Myometrial cell (primary cell): Measurements from ENCODE around the gene TMEM147. TPM values are rescaled to one million over a fixed set of nuclear protein-coding genes. Genes with fewer than 3 reads are reported as not detected.

Source experiments
- total RNA-seq: library from RNA; depleted of rRNA; stranded (reverse); fragments of >200 nt; gene quantifications from 2 replicates; pipeline ENCODE4 v1.2.3, GENCODE V29; 2015

TMEM147 gene, protein sequence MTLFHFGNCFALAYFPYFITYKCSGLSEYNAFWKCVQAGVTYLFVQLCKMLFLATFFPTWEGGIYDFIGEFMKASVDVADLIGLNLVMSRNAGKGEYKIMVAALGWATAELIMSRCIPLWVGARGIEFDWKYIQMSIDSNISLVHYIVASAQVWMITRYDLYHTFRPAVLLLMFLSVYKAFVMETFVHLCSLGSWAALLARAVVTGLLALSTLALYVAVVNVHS
- total RNA-seq: 94.5 and 116 TPM in 2 replicates

DNA sequence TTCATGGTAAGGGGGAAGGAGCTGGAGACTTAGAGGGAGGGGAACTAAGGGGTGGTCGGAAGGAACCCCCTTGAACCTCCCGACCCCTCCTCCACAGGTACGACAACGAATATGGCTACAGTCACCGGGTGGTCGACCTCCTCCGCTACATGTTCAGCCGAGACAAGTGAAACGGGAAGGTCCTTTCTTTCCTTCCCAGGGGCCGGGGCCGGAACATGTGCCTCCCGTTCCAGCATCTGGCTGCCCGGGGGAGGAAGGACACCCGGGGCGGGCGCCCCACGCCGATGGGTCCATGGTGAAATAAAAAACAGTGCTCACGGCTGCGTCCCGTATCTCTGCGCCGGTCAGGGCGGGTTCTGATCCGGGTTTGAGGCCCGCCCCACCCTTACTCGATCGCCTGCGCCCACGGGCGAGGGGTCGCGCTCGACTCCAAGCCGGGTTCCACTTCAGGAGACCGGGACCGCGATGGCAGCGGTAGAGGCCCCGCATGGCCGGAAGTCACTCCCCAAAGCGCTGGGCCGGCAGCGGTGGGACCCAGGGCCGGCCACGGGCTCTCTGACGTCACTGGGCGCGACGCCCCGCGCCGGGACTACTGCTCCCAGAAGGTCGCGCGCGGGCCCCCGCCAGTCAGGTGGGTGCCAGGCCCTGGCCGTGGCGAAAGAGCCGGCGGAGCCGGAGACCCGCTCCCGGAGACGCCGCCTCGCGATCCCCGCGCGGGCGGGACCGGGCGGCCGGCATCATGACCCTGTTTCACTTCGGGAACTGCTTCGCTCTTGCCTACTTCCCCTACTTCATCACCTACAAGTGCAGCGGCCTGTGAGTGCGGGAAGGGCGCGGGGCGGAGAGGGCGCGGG, at the start of gene TMEM147:
TMEM147 (plus strand) TSS at position 626 of the 854 bp plus-strand sequence; CDS start at position 740, 114 bp downstream.

GRCh38 chr19:35513628-35514281, 31.7 kb upstream of the TMEM147 start, which contains the start of gene DMKN:
DMKN (minus strand) TSS chr19:35513649; CDS start chr19:35513475, 174 bp downstream.

DNA sequence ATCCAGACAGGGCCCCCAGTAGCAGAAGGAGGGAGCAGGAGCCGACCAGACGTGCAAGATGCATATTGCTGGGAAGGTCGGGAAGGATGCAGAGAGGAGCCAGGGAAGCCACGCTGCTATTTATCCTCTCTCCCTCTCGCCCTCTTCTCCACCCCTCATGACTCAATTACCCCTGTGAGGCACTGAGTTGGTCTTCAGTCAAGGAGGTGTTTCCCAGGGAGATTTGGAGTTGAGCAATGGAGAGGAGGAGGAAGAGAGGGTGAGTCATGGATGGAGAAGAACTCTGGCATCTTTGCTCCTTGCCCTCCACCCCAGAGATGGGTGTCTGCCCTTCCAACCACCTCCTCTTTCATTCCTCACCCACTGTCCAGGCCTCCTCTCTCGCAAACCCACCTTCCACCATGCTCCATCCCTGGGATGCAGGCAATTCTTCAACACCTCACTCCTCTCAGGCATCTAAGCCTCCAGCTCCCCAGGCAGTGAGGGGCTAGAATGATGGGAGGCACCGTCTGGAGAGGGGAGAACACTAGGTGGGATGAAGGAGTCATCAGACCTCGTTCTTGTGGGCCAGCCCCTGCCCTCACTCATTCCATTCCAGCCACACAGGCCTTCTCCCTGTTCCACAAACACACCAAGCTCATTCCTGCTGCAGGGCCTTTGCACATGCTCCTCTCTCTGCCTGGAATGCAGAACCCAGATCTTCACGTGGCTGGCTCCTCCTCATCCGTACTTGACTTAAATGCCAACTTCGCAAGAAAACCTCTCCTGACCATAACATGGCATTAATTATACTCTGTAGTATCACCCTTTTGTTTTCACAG, 17.0 kb upstream of the TMEM147 start, which contains the start of gene SBSN:
SBSN (minus strand) TSS at position 94 of the 821 bp plus-strand sequence; CDS start at position 64, 30 bp downstream.

GRCh38 chr19:35533201-35533821, 12.1 kb upstream of the TMEM147 start, which contains the start of gene GAPDHS:
GAPDHS (plus strand) TSS chr19:35533456; CDS start chr19:35533528, 72 bp downstream.

DNA sequence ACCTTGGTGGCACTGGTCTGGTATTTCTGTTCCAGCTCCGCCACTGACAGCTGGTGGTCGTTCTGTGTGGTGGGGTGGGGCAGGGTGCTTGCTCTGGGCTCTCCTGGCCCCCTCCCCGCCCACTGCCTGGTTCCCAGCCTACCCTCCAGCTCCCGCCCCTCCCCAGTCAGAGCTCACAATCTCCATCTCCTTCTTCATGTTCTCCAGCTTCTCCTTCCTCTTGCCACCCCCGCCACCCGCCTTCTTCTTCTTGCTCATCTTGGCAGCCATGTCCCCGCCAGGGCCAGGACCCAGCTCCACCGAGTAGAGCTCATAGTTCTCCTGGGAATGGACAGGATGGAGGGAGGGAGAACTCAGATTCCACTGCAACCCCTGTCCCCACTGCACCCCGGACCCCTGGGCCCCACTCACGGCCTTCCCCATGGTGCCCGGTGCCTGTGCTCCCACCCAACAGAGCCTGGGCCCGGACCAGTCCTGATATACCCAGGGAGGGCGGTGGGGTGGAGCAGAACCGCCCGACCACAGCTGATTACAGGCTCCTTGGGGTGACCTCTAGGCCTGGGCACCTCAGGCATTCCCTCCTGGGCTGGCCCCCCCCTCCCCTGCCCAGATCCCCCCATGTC, 17.9 kb downstream of the TMEM147 start, which contains the start of gene ATP4A:
ATP4A (minus strand) TSS at position 452 of the 623 bp plus-strand sequence; CDS start at position 423, 29 bp downstream.

GRCh38 chr19:35585848-35586247, 40.4 kb downstream of the TMEM147 start, which contains the start of gene PMIS2:
PMIS2 (plus strand) TSS chr19:35586173; CDS start chr19:35586260, 87 bp downstream.

Other genes with a start within 250 kb of the TMEM147 start
- 0.71 and 1.4 TPM in 2 replicates for gene CD22, start 216.4 kb upstream of the TMEM147 start, total RNA-seq
- not detected in 2 replicates for gene FFAR1, start 197.7 kb upstream of the TMEM147 start, total RNA-seq
- gene FFAR3, start 187.2 kb upstream of the TMEM147 start, total RNA-seq: not detected in 2 replicates
- gene GPR42, start 174.6 kb upstream of the TMEM147 start, total RNA-seq: not detected in 2 replicates
- gene FFAR2, start 97.4 kb upstream of the TMEM147 start, total RNA-seq: not detected in 2 replicates
- gene KRTDAP, start 55.2 kb upstream of the TMEM147 start, total RNA-seq: not detected in 2 replicates
- gene DMKN, start 32.0 kb upstream of the TMEM147 start, total RNA-seq: 11.0 and 12.1 TPM in 2 replicates
- gene SBSN, start 17.3 kb upstream of the TMEM147 start, total RNA-seq: 1.4 and 3.9 TPM in 2 replicates
- not detected in 2 replicates for gene GAPDHS, start 12.2 kb upstream of the TMEM147 start, total RNA-seq
- gene ATP4A, start 18.0 kb downstream of the TMEM147 start, total RNA-seq: not detected in 2 replicates
- gene PMIS2, start 40.5 kb downstream of the TMEM147 start, total RNA-seq: not detected in 2 replicates
- gene HAUS5, start 67.1 kb downstream of the TMEM147 start, total RNA-seq: 14.9 and 19.6 TPM in 2 replicates
- 92.3 and 98.7 TPM in 2 replicates for gene RBM42, start 83.4 kb downstream of the TMEM147 start, total RNA-seq
- 1.4 TPM in 1 of 2 replicates, not detected in the other for gene ETV2, start 96.1 kb downstream of the TMEM147 start, total RNA-seq
- 630 and 856 TPM in 2 replicates for gene COX6B1, start 102.7 kb downstream of the TMEM147 start, total RNA-seq
- not detected in 2 replicates for gene UPK1A, start 120.9 kb downstream of the TMEM147 start, total RNA-seq
- not detected in 2 replicates for gene ZBTB32, start 158.9 kb downstream of the TMEM147 start, total RNA-seq
- 7.5 and 9.7 TPM in 2 replicates for gene KMT2B, start 172.4 kb downstream of the TMEM147 start, total RNA-seq
- 0.29 and 3.9 TPM in 2 replicates for gene IGFLR1, start 196.8 kb downstream of the TMEM147 start, total RNA-seq
- 4.8 and 6.1 TPM in 2 replicates for gene U2AF1L4, start 199.8 kb downstream of the TMEM147 start, total RNA-seq
- gene PSENEN, start 200.0 kb downstream of the TMEM147 start, total RNA-seq: 58.7 and 68.6 TPM in 2 replicates
- gene LIN37, start 202.9 kb downstream of the TMEM147 start, total RNA-seq: 16.0 and 19.6 TPM in 2 replicates
- gene HSPB6, start 211.4 kb downstream of the TMEM147 start, total RNA-seq: 25.7 and 41.2 TPM in 2 replicates
- 10.5 and 11.5 TPM in 2 replicates for gene PROSER3, start 212.6 kb downstream of the TMEM147 start, total RNA-seq
- 1.4 and 9.9 TPM in 2 replicates for gene ARHGAP33, start 229.9 kb downstream of the TMEM147 start, total RNA-seq